Measurements from ENCODE around the gene SIGLEC6.

DNA sequence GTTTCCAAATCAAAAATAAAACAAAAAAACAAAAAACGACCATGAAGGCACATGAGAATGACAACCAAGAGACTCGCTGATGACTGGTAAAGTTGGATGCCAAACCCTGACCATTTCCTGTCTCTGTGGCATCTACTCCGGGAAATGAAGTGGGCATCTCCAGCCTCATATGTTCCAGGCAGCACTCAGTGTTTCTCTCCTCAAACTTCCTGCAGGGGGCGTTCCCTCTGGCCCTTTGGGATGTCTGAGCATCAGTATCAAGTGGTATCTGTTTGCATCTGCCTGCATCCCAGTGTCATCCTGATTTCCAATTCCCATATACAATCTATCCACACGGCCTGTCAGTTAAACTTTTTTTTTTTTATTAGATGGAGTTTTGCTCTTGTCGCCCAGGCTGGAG, 20.1 kb downstream of the SIGLEC6 start:
- TF ChIP-seq, protein P1, sequence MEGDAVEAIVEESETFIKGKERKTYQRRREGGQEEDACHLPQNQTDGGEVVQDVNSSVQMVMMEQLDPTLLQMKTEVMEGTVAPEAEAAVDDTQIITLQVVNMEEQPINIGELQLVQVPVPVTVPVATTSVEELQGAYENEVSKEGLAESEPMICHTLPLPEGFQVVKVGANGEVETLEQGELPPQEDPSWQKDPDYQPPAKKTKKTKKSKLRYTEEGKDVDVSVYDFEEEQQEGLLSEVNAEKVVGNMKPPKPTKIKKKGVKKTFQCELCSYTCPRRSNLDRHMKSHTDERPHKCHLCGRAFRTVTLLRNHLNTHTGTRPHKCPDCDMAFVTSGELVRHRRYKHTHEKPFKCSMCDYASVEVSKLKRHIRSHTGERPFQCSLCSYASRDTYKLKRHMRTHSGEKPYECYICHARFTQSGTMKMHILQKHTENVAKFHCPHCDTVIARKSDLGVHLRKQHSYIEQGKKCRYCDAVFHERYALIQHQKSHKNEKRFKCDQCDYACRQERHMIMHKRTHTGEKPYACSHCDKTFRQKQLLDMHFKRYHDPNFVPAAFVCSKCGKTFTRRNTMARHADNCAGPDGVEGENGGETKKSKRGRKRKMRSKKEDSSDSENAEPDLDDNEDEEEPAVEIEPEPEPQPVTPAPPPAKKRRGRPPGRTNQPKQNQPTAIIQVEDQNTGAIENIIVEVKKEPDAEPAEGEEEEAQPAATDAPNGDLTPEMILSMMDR (IDR thresholded peaks at IDR 0.05), result peak; percentile 51
- no peak for TF ChIP-seq ZFX (IDR thresholded peaks at IDR 0.05; ENCODE audit: borderline replicate concordance)
